WTC11 (cell line): ENCODE results near the gene CFAP100. TPM values are rescaled to one million over a fixed set of nuclear protein-coding genes. Genes with fewer than 3 reads are reported as not detected.

ENCODE experiments used
- ATAC-seq: fragments of 200-7000 bp; cut with Tn5 transposase; 2 replicates; pipeline ENCODE4 v1.10.0; 2021; ENCODE audit warnings: mild to moderate bottlenecking, moderate library complexity
- CTCF ChIA-PET: fragments of 300-600 bp; sonication (Branson Sonifier 250); formaldehyde crosslinking; loops from one replicate; lab custom pipeline; 2021; ENCODE audit warnings: antibody characterized with exemption; lab: Charles Lee
- POLR2A ChIA-PET: fragments of 350-600 bp; sonication (Branson Sonifier 250); formaldehyde crosslinking; loops from one replicate; lab custom pipeline; 2021; ENCODE audit warnings: antibody characterized with exemption; lab: Charles Lee
- DNase-seq: peaks from one replicate; pipeline ENCODE4 v3.0.0; 2021; ENCODE audit warnings: low spot score
- H3K27ac Mint-ChIP-seq: 2 replicates; pipeline ENCODE4 v1.8.0; 2021; ENCODE audit warnings: mixed read lengths
- H3K27me3 Mint-ChIP-seq: 2 replicates; pipeline ENCODE4 v1.8.0; 2021; ENCODE audit warnings: low read depth, mild to moderate bottlenecking, moderate library complexity, mixed read lengths
- H3K36me3 Mint-ChIP-seq: 2 replicates; pipeline ENCODE4 v1.8.0; 2021; ENCODE audit warnings: mixed read lengths
- H3K4me1 Mint-ChIP-seq: 2 replicates; pipeline ENCODE4 v1.8.0; 2022; ENCODE audit warnings: mixed read lengths
- H3K4me3 Mint-ChIP-seq: 2 replicates; pipeline ENCODE4 v1.8.0; 2021; ENCODE audit warnings: mild to moderate bottlenecking, moderate library complexity, mixed read lengths
- H3K9me3 Mint-ChIP-seq: 2 replicates; pipeline ENCODE4 v1.8.0; 2021; ENCODE audit warnings: mixed read lengths
- ARID4B ChIP-seq: sonication (generic); formaldehyde crosslinking; IDR thresholded peaks from 2 replicates; pipeline ENCODE4 v1.8.0; 2023; ENCODE audit warnings: missing genetic modification reagents, mild to moderate bottlenecking, borderline replicate concordance
- ATF6 ChIP-seq: sonication (generic); formaldehyde crosslinking; IDR thresholded peaks from 2 replicates; pipeline ENCODE4 v1.8.1; 2023; ENCODE audit warnings: mild to moderate bottlenecking, missing genetic modification reagents
- CBFB ChIP-seq: sonication (generic); formaldehyde crosslinking; IDR thresholded peaks from 2 replicates; pipeline ENCODE4 v1.8.1; 2022; ENCODE audit warnings: mild to moderate bottlenecking, low read depth, missing genetic modification reagents
- E2F5 ChIP-seq: sonication (generic); formaldehyde crosslinking; IDR thresholded peaks from 2 replicates; pipeline ENCODE4 v1.8.1; 2022; ENCODE audit warnings: mild to moderate bottlenecking, moderate library complexity, missing genetic modification reagents
- ETV6 ChIP-seq: sonication (generic); formaldehyde crosslinking; IDR thresholded peaks from 2 replicates; pipeline ENCODE4 v1.8.1; 2022; ENCODE audit warnings: mild to moderate bottlenecking, missing genetic modification reagents
- FOXJ3 ChIP-seq: sonication (generic); formaldehyde crosslinking; IDR thresholded peaks from 2 replicates; pipeline ENCODE4 v1.9.0; 2021; ENCODE audit warnings: missing genetic modification reagents, mild to moderate bottlenecking, borderline replicate concordance
- FOXP1 ChIP-seq: sonication (generic); formaldehyde crosslinking; IDR thresholded peaks from 2 replicates; pipeline ENCODE4 v1.8.0; 2022; ENCODE audit warnings: missing genetic modification reagents, mild to moderate bottlenecking, moderate library complexity, borderline replicate concordance
- FOXP4 ChIP-seq: sonication (generic); formaldehyde crosslinking; IDR thresholded peaks from 2 replicates; pipeline ENCODE4 v1.8.0; 2022; ENCODE audit warnings: mild to moderate bottlenecking, missing genetic modification reagents
- JAZF1 ChIP-seq: fragments of 250-450 bp; sonication (Bioruptor Pico); IDR thresholded peaks from 2 replicates; pipeline ENCODE4 v1.9.0; 2021; ENCODE audit warnings: moderate library complexity, mild to moderate bottlenecking, inconsistent platforms
- JUN ChIP-seq: sonication (generic); formaldehyde crosslinking; IDR thresholded peaks from 2 replicates; pipeline ENCODE4 v1.8.0; 2023; ENCODE audit warnings: mild to moderate bottlenecking, missing genetic modification reagents
- OVOL2 ChIP-seq: fragments of 250-450 bp; sonication (Bioruptor Pico); IDR thresholded peaks from 2 replicates; pipeline ENCODE4 v1.9.0; 2021; ENCODE audit warnings: mild to moderate bottlenecking, borderline replicate concordance
- PRRX2 ChIP-seq: fragments of 250-450 bp; sonication (Bioruptor Pico); IDR thresholded peaks from 2 replicates; pipeline ENCODE4 v1.8.0; 2021; ENCODE audit warnings: mild to moderate bottlenecking
- RELA ChIP-seq: sonication (generic); formaldehyde crosslinking; IDR thresholded peaks from 2 replicates; pipeline ENCODE4 v1.8.1; 2022; ENCODE audit warnings: missing genetic modification reagents, mild to moderate bottlenecking, borderline replicate concordance
- SOX15 ChIP-seq: fragments of 250-450 bp; sonication (Bioruptor Pico); IDR thresholded peaks from 2 replicates; pipeline ENCODE4 v1.9.0; 2021; ENCODE audit warnings: mild to moderate bottlenecking
- TEAD4 ChIP-seq: sonication (generic); formaldehyde crosslinking; IDR thresholded peaks from 2 replicates; pipeline ENCODE4 v1.8.0; 2022; ENCODE audit warnings: mild to moderate bottlenecking, missing genetic modification reagents
- ZMAT4 ChIP-seq: fragments of 250-450 bp; sonication (Bioruptor Pico); IDR thresholded peaks from 2 replicates; pipeline ENCODE4 v1.9.0; 2021; ENCODE audit warnings: mild to moderate bottlenecking
- ZNF423 ChIP-seq: fragments of 250-450 bp; sonication (Bioruptor Pico); IDR thresholded peaks from 2 replicates; pipeline ENCODE4 v2.1.2; 2022; ENCODE audit warnings: mild to moderate bottlenecking, moderate library complexity
- ZNF425 ChIP-seq: fragments of 250-450 bp; sonication (Bioruptor Pico); conservative IDR thresholded peaks from 2 replicates; pipeline ENCODE4 v1.9.0; 2021; ENCODE audit warnings: mild to moderate bottlenecking
- total RNA-seq: library from RNA; stranded (reverse); gene quantifications from 3 replicates; pipeline ENCODE4 v1.2.3, GENCODE V29; 2021

Gene CFAP100
- total RNA-seq, 1 experiment from 2014 or later: not detected

GRCh38 chr3:126441256-126441880 is 46.7 kb downstream of the CFAP100 start:
- ChIA-PET CTCF (interaction anchor here (1.1 to 1.5 kb wide), 2 partner anchors 195 to 308 kb away, joined by 3 read pairs; no protein-coding TSS in a partner anchor), POLR2A (no interaction called here)

GRCh38 chr3:126442094-126442855 is 47.6 kb downstream of the CFAP100 start:
- ATAC-seq: no peak
- POLR2A ChIA-PET: no interaction called here
- CTCF ChIA-PET: interaction anchor here (1.1 to 1.5 kb wide), 3 partner anchors 8 to 308 kb away, joined by 3 read pairs; no protein-coding TSS in a partner anchor
- no peak for DNase-seq
- peaks cover 12% of the 10 kb centered on the region; the same call in 1 of the 2 replicates for H3K36me3 Mint-ChIP-seq
- H3K9me3 Mint-ChIP-seq: no peaks in the 10 kb centered on the region
- no peak overlapping the region for H3K4me3 Mint-ChIP-seq
- H3K27ac Mint-ChIP-seq: peak overlapping the region; percentile 33; the same call in 1 of the 2 replicates
- TF ChIP-seq PRRX2 (CRISPR knock-in tag): no peak
- no peak for TF ChIP-seq OVOL2 (CRISPR knock-in tag)
- no peak for TF ChIP-seq ATF6 (CRISPR knock-in tag)
- H3K27me3 Mint-ChIP-seq: no peaks in the 10 kb centered on the region
- H3K4me1 Mint-ChIP-seq: peaks cover 33% of the 10 kb centered on the region

More at GRCh38 chr3:126441256-126441880, 46.7 kb downstream of the CFAP100 start:
- H3K27ac Mint-ChIP-seq: peak overlapping the region; percentile 25; the same call in 1 of the 2 replicates
- no peaks in the 10 kb centered on the region for H3K27me3 Mint-ChIP-seq
- H3K36me3 Mint-ChIP-seq: peaks cover 12% of the 10 kb centered on the region; the same call in 1 of the 2 replicates
- TF ChIP-seq ZMAT4 (no peak), ZNF425 (CRISPR knock-in tag) (no peak), E2F5 (CRISPR knock-in tag) (no peak), JUN (CRISPR knock-in tag) (no peak), FOXP4 (CRISPR knock-in tag) (no peak)
- H3K4me3 Mint-ChIP-seq: no peak overlapping the region
- no peaks in the 10 kb centered on the region for H3K9me3 Mint-ChIP-seq
- ATAC-seq: no peak
- DNase-seq: no peak
- H3K4me1 Mint-ChIP-seq: peaks cover 26% of the 10 kb centered on the region

GRCh38 chr3:126442856-126443242 is 48.1 kb downstream of the CFAP100 start:
- no peak overlapping the region; the same call in 1 of the 2 replicates for H3K27ac Mint-ChIP-seq
- peaks cover 35% of the 10 kb centered on the region for H3K4me1 Mint-ChIP-seq
- ATAC-seq (no peak), DNase-seq (no peak)
- ChIA-PET POLR2A (no interaction called here), CTCF (interaction anchor here (1.2 to 1.5 kb wide), 2 partner anchors 9 to 196 kb away, joined by 3 read pairs; no protein-coding TSS in a partner anchor)
- no peaks in the 10 kb centered on the region for H3K9me3 Mint-ChIP-seq
- no peaks in the 10 kb centered on the region for H3K27me3 Mint-ChIP-seq
- H3K36me3 Mint-ChIP-seq: 0 out of 2 replicates have a peak, but pooled peaks cover 9% of the 10 kb centered on the region
- no peak overlapping the region for H3K4me3 Mint-ChIP-seq
- no peak for TF ChIP-seq RELA (CRISPR knock-in tag)
- TF ChIP-seq ZNF423 (CRISPR knock-in tag): no peak
- no peak for TF ChIP-seq JAZF1 (CRISPR knock-in tag)
- no peak for TF ChIP-seq TEAD4
- TF ChIP-seq FOXP1 (CRISPR knock-in tag): no peak
- TF ChIP-seq ARID4B (CRISPR knock-in tag): no peak
- no peak for TF ChIP-seq PRRX2 (CRISPR knock-in tag)
- TF ChIP-seq SOX15 (CRISPR knock-in tag): no peak
- TF ChIP-seq FOXJ3 (CRISPR knock-in tag): no peak
- no peak for TF ChIP-seq ETV6
- TF ChIP-seq CBFB: no peak
